GM21447 (cell line): Measurements from ENCODE around the gene BAD.

ENCODE experiments used
- ATAC-seq: cut with Tn5 transposase; IDR thresholded peaks from one replicate; pipeline ENCODE4 v1.9.1; 2021; ENCODE audit not compliant: unreplicated experiment

The BAD gene

DNA sequence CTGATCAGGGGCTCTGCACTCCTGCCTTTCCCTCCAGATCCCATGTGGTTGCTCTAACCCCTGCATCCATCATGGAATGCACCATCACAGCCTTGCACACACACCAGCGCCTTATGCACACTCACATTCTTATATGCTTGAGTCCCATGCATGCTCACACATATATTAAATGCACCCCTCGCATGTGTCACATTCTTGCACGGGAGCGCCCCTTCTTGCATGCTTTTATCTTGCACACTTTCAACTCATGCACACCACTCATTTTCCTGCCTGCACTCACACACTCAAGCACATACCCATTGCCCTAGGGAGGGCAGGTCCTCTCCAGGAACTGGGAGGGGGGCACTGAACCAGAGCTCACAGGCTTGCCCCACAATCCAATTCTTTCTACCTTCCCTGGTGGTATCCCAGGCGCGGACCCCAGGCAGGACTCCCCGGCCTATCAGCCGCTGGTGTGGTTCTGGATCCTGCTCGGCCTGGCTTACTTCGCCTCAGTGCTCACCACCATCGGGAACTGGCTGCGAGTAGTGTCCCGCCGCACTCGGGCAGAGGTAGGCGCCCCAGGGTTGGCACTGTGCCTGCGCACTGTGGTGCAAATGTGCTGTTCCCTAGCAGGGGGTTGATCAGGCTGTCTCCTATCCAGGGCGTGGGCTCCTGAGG lies 13.4 kb upstream of the BAD start:
- ATAC-seq = no peak

DNA sequence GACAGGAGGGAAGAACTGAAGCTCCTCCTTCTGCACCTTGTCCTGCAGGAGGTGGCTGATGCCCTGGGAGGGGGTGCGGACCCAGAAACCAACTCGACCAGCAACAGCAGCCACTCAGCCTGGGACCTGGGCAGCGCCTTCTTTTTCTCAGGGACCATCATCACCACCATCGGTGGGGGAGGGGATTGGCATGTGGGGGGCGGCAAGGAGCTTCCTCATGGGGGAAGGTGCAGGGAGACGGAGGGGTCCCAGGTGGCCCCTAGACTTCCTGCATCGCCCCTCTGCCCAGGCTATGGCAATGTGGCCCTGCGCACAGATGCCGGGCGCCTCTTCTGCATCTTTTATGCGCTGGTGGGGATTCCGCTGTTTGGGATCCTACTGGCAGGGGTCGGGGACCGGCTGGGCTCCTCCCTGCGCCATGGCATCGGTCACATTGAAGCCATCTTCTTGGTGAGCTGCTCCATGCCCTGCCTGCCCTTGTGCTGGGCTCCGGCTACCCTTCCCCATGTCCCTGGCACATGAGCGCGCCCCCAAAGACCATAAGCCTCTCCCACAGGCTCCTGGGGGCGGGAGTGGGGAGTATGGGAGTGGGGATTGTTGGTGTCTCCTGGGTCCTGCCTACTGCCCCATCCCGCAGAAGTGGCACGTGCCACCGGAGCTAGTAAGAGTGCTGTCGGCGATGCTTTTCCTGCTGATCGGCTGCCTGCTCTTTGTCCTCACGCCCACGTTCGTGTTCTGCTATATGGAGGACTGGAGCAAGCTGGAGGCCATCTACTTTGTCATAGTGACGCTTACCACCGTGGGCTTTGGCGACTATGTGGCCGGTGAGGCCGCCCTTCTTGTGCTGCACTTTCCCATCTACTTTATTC lies 12.6 kb upstream of the BAD start:
- no peak for ATAC-seq

DNA sequence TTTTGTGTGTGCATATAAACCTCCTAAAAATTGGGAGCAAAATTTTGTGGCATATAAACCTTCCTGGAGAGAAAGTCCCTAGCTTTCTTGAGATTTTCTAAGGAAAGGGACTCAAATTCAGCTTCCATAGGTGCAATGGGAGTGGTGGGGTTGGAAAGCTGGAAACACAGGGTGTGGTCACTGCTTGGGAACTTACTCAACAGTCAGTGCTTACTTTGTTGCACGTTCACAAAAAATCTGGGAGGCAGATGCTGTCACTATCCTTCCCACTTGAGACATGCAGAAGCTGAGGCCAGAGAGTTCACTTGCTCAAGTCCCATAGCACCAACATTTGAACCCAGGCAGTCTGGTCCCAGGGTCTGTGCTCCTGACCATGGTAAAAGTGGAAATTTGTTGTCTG lies 11.8 kb upstream of the BAD start:
- ATAC-seq = no peak

DNA sequence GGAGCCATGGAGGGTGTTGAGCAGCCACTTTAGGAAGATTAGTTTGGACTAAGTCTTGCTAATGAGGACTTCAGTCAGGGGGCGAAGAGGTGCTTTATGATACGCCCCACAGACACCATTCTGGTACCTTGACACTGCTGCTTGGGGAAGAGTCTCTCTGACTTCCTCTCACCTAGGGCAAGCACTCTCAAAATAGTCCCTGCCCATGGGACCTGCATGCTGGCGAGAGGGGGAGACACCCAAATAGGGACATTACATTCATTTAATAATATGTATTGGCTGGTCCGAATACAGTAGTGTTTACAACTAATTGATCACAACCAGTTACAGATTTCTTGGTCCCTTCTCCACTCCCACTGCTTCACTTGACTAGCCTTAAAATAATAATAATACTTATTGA lies 11.3 kb upstream of the BAD start:
- ATAC-seq = no peak

- no peak for ATAC-seq
Measured at GRCh38 chr11:64294774-64295173, 10.3 kb upstream of the BAD start.

- ATAC-seq = no peak
Measured at GRCh38 chr11:64292460-64293254, 8.2 kb upstream of the BAD start.

DNA sequence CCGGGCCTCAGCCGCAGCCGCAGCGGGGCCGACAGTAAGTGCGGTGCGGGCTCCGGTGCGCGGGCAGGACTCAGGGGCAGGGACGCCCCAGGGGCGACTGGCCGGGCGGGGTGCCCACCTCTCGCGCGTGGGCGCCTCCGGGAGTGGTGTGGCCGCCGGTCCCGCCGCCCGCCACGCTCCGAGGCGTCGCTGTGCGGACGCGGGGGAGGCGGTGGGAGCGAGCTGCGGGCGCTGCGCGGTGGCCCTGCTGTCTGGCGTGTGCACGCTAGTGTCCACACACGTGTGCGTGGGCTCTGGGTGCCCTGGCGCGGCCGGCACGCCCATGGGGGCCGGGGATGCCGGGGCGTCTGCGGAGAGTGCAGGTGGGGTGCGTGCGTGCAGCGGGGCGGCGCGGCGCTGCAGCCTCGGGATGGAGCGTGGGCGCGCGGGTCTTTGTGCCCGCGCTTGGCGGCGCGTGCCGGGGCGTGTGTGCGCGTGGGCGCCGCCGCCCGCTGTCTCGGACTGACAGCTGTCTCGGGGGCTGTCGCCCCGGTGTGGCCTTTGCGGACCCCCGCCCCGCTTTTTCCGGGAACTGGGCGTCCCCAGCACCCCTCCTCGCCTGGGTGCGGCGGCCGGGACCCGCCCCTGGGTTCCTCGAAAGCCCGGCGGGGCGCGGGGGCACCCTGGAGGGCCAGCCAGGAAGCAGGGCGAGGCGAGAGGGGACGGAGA lies 7.4 kb upstream of the BAD start:
- ATAC-seq = no peak

- no peak for ATAC-seq
Measured at GRCh38 chr11:64291262-64291751, 6.8 kb upstream of the BAD start, which contains the start of gene KCNK4. KCNK4 (plus strand) TSS chr11:64291302; CDS start chr11:64293019, 1,717 bp downstream.

GRCh38 chr11:64290352-64291261 lies 6.1 kb upstream of the BAD start:
- ATAC-seq = no peak

- no peak for ATAC-seq
Measured at GRCh38 chr11:64289002-64289564, 4.6 kb upstream of the BAD start.

DNA sequence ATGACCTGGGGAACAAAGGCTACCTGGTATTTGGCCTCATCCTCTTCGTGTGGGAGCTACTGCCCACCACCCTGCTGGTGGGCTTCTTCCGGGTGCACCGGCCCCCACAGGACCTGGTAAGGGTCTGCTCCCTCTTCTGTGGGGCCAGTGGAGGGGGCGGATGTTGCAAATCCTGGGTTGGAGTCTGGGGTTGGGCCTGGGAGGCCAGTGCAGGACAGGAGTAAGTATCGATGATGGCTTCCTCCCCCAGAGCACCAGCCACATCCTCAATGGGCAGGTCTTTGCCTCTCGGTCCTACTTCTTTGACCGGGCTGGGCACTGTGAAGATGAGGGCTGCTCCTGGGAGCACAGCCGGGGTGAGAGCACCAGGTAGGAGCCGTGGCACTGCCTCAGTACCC lies 3.9 kb upstream of the BAD start:
- no peak for ATAC-seq

- ATAC-seq = no peak
Measured at GRCh38 chr11:64287676-64288352, 3.3 kb upstream of the BAD start.

DNA sequence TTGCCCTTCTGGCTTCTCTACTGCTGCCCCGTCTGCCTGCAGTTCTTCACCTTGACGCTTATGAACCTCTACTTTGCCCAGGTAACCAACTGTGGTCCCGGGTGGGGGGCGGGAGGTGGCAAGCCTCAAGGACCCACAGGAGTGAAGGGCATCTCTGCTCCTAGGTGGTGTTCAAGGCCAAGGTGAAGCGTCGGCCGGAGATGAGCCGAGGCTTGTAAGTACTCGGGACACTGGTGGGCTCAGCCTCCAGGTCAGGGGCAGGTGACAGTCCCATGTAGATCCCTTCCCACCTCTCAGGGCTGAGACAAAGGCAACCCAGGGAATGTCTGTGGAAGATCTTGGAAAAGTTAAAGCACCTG lies 2.3 kb upstream of the BAD start:
- no peak for ATAC-seq

GRCh38 chr11:64285885-64286800 lies 1.7 kb upstream of the BAD start:
- ATAC-seq = no peak

DNA sequence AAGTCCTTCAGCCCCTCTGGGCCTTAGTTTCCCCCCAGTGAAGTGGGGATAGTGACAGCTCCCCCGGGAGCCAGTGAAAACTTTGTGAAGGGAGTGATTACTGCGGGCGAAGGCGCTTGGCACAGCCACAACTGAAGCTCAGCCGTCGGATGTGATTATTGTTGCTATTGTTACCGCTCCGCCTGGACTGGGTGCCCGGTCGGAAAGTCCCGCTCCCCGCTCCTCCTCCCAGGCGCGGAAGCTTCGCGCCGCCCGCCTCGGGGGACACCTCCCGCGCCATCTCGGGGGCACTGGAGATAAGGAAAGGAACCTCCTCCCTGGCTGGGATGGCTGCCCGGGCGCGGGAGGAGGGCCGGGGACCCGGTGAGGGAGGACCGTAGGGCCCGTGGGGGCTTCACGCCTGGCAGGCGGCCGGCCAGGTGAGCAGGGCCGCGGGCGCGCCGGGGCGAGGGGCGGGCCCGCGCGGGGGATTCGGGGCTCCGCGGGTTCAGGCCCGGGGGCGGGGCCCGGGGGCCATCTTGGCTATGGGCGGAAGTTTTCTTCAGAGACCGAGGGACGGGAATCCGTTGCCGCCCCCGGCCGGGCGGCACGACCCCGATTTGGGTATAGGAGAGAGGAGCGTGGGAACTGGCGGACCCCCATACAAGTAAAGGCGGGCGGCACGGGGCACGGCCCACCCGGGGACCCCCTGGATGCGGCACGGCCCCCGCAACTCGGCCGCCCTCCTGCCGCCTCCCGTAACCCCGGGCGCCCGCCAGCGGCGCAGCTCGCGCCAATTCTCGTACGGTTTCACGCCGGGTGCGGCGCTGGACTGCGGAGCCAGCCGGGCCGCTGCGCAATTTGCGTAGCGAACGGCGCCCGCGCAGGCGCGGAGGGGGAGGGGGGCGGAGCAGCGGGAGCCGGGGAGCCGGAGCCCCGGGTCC lies 758 bp upstream of the BAD start, which contains the start of gene GPR137:
Gene GPR137, plus strand, starts transcription at position 887 of the 923 bp plus-strand sequence. CDS start 677 bp downstream, outside the sequence.
- ATAC-seq = peak; percentile 54

DNA sequence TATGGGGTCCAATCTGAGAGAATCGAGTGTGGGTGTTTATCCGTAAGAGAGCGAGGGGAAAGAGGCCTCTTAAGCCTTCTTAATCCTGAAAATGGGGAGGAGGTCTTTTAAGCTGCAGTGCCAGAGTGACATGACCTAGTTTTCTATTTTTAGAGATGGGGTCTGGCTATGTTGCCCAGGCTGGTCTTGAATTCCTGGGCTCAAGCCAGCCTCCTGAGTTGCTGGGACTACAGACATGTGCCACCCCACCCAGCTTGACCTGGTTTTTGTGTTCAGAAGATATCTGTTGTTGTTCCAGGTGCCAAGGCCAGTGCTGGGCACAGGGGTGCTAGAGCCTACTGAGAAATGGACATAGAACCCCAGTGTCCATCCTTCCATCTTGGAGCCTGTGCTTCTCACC lies 1.4 kb downstream of the BAD start:
- no peak for ATAC-seq
